Stomach smooth muscle (tissue), 2 donors: ENCODE data around the gene LEF1.
"Not testable (repeated sequence)": the region's sequence is repeated elsewhere in the genome, so short reads cannot be mapped to it uniquely, and the experiment has no call there.

Source experiments
- H3K27ac ChIP-seq: one replicate; pipeline ENCODE4 v1.7.0; 2013; ENCODE audit warnings: mild to moderate bottlenecking, low read length, inconsistent platforms
- H3K27me3 ChIP-seq, 2 donors: one replicate each; pipeline ENCODE4 v1.7.0; 2013; ENCODE audit warnings: low read length in 2 of 2; ENCODE audit not compliant: insufficient read depth in 2 of 2, control insufficient read depth in 1 of 2
- H3K36me3 ChIP-seq, 2 donors: one replicate each; pipeline ENCODE4 v1.7.0; 2013; ENCODE audit warnings: low read length in 2 of 2; ENCODE audit not compliant: control insufficient read depth in 2 of 2, insufficient read depth in 2 of 2
- H3K4me1 ChIP-seq: one replicate; pipeline ENCODE4 v1.7.0; 2013; ENCODE audit warnings: low read length; ENCODE audit not compliant: control insufficient read depth, insufficient read depth
- H3K4me3 ChIP-seq, 2 donors: one replicate each; pipeline ENCODE4 v1.7.0; 2013; ENCODE audit warnings: low read length in 2 of 2
- H3K9ac ChIP-seq, 2 donors: one replicate each; pipeline ENCODE4 v1.7.0; 2013; ENCODE audit warnings: low read length in 2 of 2, mild to moderate bottlenecking in 1 of 2
- H3K9me3 ChIP-seq, 2 donors: one replicate each; pipeline ENCODE4 v1.7.0; 2013; ENCODE audit warnings: low read length in 2 of 2; ENCODE audit not compliant: control insufficient read depth in 2 of 2
- donor health status: healthy.
- donor health status: Pancreatic carcinoma.

The LEF1 gene

DNA sequence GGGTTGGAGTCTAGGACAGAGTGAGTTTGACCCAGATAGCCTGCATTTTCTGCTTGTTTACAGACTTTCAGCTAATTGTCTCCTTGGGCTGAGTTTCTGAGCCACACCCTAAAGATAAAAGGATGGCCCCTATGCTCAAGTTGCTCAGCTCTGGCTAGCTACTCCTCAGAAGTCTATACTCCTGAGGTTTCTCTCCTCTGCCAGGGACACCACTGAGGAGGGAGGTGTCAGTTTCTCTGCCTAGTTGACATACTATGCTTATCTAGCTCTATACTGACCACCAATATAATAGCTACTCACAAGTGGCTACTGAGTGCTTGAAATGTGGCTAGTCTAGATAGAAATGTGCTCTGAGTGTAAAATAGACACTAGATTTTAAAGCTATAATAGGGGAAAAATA lies 155.4 kb downstream of the LEF1 start:
- no peaks in the 10 kb centered on the region for H3K27me3 ChIP-seq
- peaks cover 26 to 34% of the 10 kb centered on the region in 2 donors for H3K36me3 ChIP-seq

DNA sequence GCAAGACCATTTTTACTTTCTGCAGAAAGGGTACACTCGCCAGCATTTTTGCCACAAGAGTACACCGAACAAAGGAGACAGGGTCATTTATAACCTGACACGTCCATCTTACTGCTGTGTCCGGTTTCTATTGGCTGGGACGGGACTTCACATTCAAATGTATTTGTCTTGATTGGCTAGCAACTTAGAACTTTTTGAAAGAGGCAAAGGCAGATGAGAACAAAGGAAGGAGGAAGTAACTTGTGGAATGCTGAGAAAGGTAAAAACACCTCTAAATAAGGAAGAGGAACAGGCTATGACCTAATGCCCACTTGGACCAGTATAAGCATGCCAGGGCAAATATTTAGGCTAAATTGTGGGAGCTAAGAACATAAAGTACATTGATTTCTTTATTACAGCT lies 156.3 kb downstream of the LEF1 start:
- peaks cover 23 to 31% of the 10 kb centered on the region in 2 donors for H3K36me3 ChIP-seq
- H3K27me3 ChIP-seq, H3K9ac ChIP-seq, H3K4me1 ChIP-seq, H3K9me3 ChIP-seq, H3K27ac ChIP-seq, H3K4me3 ChIP-seq: not testable (repeated sequence)

More for the DNA sequence above, 155.4 kb downstream of the LEF1 start:
- Histone ChIP-seq H3K4me3 (no peak overlapping the region), H3K9me3 (no peaks in the 10 kb centered on the region), H3K4me1 (no peaks in the 10 kb centered on the region), H3K9ac (no peak overlapping the region), H3K27ac (no peak overlapping the region)

DNA sequence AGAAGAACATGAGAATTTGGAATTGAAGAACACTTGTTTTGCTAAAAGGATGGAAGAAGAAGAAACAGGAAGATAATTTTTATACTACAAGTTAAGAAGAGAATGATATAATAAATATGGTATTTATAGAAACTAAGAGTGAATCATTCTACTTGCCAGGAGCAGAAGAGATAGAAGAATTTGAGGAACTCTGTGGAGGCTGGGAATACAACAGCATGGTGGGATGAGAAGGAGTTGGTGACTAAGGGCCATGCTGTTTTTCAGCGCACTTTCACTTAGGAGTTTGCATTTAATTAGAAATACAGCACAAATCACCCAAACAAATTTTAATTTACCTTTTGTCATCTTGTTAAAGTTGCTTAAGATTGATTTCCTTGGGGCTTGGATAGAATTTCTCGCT lies 158.6 kb downstream of the LEF1 start:
- Histone ChIP-seq H3K9me3 (no peaks in the 10 kb centered on the region), H3K9ac (no peak overlapping the region), H3K27me3 (no peaks in the 10 kb centered on the region), H3K36me3 (peaks cover 6 to 18% of the 10 kb centered on the region in 2 donors), H3K4me3 (no peak overlapping the region), H3K27ac (no peak overlapping the region), H3K4me1 (peaks cover 5% of the 10 kb centered on the region)

DNA sequence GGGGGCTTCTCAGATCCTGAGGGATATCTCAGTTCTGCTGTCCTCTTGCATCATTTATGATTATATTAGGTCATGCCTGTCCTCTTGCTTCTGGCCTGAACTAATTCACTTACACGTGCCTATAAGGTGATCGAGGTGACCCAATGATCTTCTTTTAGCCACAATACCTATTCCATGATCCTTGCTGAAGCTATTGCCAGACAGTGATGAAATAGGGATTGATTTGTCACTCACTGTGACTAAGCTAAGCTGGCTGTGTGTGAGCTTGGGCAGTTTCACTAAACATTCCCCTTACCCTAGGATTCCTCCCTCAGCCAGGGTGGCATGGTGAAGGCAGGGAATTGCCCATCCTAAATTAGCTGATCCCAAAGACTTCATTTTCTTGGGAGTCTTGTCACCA lies 160.0 kb downstream of the LEF1 start:
- H3K9ac ChIP-seq: no peak overlapping the region
- no peak overlapping the region for H3K27ac ChIP-seq

DNA sequence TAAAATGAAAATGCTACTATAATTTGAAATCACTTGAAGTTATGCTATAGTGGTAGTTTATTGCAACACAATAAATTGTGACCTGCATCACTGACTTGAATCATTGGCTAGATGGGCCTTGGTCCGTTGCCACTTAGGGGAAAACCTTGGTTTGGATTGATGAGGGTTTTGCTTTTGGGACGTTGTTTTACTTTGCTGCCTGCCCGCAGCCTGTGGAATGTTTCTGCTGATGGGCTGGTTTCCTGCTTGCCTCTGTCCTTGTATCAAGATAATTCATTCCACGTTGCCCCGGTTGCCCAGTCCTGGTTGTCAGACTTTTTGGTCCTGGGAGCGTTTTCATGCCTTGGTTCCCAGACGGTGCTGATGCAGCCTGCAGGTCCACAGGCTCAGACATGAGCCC lies 160.7 kb downstream of the LEF1 start:
- no peaks in the 10 kb centered on the region for H3K9me3 ChIP-seq
- peaks cover 3 to 10% of the 10 kb centered on the region in 2 donors for H3K36me3 ChIP-seq
- no peak overlapping the region for H3K4me3 ChIP-seq
- no peak overlapping the region for H3K9ac ChIP-seq
- H3K27ac ChIP-seq: no peak overlapping the region
- no peaks in the 10 kb centered on the region for H3K27me3 ChIP-seq
- H3K4me1 ChIP-seq: peaks cover 17% of the 10 kb centered on the region

More for the DNA sequence above, 160.0 kb downstream of the LEF1 start:
- Histone ChIP-seq H3K4me3 (no peak overlapping the region), H3K27me3 (no peaks in the 10 kb centered on the region), H3K4me1 (peaks cover 14% of the 10 kb centered on the region), H3K9me3 (no peaks in the 10 kb centered on the region), H3K36me3 (peaks cover 3 to 12% of the 10 kb centered on the region in 2 donors)

DNA sequence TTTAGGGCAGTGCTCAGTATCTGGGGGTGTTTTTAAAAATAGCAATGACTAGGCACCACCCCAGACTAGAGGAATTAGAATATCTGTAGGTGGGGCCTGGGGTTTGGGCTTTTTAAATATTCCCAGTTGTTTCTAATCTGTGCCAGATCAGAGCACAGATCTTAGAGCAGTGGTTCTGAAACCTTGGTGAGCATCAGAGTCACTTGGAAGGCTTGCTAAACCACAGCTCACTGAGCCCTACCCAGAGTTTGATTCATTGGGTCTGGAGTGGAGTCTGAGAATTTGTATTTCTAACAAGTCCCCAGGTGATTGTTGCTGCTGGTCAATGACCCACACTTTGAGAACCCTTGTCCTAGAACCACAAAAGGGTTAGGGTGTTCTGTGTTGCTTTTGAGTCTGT lies 162.4 kb downstream of the LEF1 start:
- no peaks in the 10 kb centered on the region for H3K27me3 ChIP-seq
- peaks cover 0 to 8% of the 10 kb centered on the region in 2 donors for H3K36me3 ChIP-seq
- no peak overlapping the region for H3K27ac ChIP-seq
- no peak overlapping the region for H3K9ac ChIP-seq
- no peaks in the 10 kb centered on the region for H3K9me3 ChIP-seq
- no peak overlapping the region for H3K4me3 ChIP-seq
- H3K4me1 ChIP-seq: peaks cover 17% of the 10 kb centered on the region

DNA sequence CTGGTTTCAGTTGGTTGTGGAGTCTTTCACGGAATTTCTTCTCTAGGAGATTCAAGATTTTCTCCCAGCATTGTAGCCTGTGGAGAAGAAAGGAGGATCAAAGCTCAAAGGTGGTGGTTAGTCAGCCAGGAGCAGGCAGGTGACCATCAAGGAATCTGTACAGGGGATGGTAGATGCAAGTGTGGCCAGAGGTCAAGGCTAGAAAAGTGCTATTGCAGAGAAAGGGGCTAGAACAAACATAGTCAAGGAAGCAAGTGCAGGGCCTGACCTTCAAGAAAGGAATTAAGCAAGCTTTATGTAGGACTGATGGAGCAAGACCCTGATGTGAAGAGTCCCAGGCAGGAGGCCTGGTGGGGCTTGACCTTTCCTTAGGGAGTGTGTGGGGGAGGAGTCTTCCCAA lies 162.9 kb downstream of the LEF1 start:
- Histone ChIP-seq H3K27me3 (no peaks in the 10 kb centered on the region), H3K27ac (no peak overlapping the region), H3K9me3 (no peaks in the 10 kb centered on the region), H3K4me1 (peaks cover 17% of the 10 kb centered on the region), H3K36me3 (peaks cover 0 to 7% of the 10 kb centered on the region in 2 donors), H3K4me3 (no peak overlapping the region), H3K9ac (no peak overlapping the region)

DNA sequence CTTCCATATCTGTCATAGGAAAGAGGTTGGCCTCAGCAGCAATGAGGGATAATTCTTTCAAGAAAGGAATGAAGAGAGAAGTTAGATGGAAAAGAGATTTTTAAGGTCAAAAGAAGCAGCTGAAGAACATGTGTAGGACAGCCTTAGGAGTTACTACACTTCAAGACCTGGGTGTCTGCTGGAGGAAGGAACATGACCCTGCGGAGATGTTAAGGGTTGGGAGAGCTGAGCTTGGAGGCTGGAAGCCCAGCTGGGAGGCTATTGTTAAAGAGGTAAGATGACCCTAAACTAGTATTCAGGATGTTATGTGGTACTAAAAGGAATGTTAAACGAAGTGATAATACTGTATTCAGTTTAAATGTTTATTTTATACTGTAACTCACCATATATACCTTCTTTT lies 164.1 kb downstream of the LEF1 start:
- H3K27me3 ChIP-seq: no peaks in the 10 kb centered on the region
- peaks cover 23% of the 10 kb centered on the region for H3K4me1 ChIP-seq
- H3K36me3 ChIP-seq: peaks cover 0 to 2% of the 10 kb centered on the region in 2 donors
- no peaks in the 10 kb centered on the region for H3K9me3 ChIP-seq
- H3K27ac ChIP-seq: no peak overlapping the region
- no peak overlapping the region for H3K9ac ChIP-seq
- H3K4me3 ChIP-seq: no peak overlapping the region

DNA sequence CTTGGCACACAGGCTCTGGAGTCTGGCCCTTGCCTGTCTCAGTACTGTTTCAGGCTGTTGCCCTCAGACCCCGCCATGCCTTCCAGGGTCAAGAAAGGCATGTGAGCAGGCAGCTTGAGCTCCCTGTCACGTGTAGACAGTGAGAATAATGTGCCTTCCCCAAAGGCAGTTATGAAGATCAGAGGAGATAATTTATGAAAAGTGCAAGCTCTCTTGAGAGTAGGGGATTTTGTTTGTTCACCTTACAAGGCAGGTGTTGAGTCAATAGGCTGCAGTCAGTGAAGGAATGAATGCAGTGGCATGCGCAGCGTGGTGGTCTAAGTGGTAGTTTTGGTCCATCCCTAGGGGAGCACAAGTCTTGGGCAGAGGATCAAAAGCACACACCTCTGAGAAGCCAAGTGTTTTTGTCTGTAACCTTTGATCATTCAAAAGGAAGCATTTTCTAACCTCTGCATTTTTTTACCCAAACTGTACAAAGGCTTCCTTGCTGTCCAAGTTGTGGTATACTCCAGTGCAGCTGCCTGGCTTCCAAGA lies 164.7 kb downstream of the LEF1 start:
- Histone ChIP-seq H3K27me3 (no peaks in the 10 kb centered on the region), H3K36me3 (peaks cover 0 to 2% of the 10 kb centered on the region in 2 donors), H3K9ac (no peak overlapping the region), H3K4me1 (peaks cover 23% of the 10 kb centered on the region), H3K9me3 (no peaks in the 10 kb centered on the region), H3K4me3 (peak overlapping the region in 1 of 2 donors; percentile 9), H3K27ac (peak overlapping the region; percentile 2)

DNA sequence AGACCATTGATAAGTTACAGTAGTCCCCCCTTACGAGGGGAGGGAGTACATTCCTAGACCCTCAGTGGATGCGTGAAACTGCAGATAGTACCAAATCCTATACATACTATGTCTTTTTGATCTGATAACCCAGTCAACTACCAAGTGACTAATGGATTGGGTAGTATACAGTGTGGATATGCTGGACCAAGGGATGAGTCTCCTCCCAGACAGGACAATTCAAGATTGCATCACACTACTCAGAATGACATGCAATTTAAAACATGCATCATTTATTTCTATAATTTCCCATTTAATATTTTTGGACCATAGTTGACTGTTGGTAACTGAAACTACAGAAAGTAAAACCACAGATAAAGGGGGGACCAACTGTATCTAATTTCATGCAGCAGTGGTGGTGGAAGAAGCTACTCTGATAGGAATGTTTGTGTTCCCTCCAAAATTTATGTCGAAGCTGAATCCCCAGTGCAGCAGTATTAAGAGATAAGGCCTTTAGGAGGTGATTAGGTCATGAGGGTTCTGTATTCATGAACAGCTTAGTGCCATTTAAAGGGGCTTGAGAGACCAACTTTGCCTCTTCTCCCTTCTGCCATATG lies 167.1 kb downstream of the LEF1 start:
- Histone ChIP-seq H3K4me1 (peaks cover 41% of the 10 kb centered on the region), H3K9ac (no peak overlapping the region), H3K27ac (no peak overlapping the region), H3K27me3 (no peaks in the 10 kb centered on the region), H3K36me3 (no peaks in the 10 kb centered on the region), H3K4me3 (no peak overlapping the region), H3K9me3 (no peaks in the 10 kb centered on the region)

DNA sequence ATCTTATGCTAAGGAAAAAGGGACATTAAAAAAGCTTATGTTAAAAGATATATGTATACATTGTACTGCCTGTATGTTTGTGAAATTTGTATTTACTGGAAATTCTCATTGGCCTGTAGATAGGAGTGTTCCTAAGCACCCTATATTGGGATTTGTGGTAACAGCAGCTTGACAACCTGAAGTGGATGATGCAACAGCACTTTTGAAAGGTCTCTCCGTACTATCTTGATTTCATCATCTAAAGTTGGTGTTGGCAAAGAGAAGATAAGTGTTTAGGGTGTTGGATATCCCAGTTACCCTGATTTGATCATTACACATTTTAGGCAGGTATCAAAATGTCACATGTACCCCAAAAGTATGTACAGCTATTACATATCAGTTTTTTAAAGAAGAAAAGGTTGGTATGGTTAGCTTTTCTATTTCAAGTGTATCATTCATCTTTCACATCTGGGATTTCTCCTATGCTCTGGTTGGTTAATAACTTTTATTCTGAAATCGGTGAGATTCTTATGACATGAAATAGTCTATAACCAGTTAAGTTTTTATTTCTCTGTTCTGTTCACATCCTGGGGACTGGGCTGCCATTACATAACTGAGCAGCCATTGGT lies 168.7 kb downstream of the LEF1 start:
- no peak overlapping the region for H3K4me3 ChIP-seq
- H3K27me3 ChIP-seq: no peaks in the 10 kb centered on the region
- H3K4me1 ChIP-seq: peaks cover 37% of the 10 kb centered on the region
- H3K9ac ChIP-seq: no peak overlapping the region
- H3K9me3 ChIP-seq: no peaks in the 10 kb centered on the region
- H3K36me3 ChIP-seq: no peaks in the 10 kb centered on the region
- peak overlapping the region; percentile 24 for H3K27ac ChIP-seq
